GM12872 (cell line): ENCODE measurements around the gene GALNT15.

Experiments
- TF ChIP-seq, protein P1 (sequence below): IDR thresholded peaks from 3 replicates; pipeline ENCODE4 v1.5.1; 2011; ENCODE audit warnings: low read depth, mild to moderate bottlenecking, low read length, moderate library complexity; ENCODE audit not compliant: insufficient read depth

Gene GALNT15

DNA sequence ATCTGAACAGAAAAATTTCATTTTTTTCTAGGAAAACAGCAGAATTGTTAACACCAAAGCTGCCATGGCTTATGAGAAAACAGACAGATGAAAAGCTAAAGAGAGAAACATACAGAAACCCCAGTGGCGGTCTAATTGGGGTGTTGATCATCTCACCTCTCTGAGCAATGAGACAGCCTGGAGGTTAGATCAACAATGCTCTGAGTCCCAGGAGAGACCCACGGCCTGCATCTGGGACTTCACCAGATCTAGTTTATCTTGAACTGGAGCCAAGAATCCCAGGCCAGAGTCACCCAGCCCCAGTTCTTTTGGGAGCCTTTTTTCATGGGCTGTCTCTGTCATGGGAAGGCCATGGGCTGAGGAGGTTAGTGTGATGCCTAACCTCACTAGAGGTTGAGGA is 3.5 kb upstream of the GALNT15 start:
- TF ChIP-seq, protein P1, sequence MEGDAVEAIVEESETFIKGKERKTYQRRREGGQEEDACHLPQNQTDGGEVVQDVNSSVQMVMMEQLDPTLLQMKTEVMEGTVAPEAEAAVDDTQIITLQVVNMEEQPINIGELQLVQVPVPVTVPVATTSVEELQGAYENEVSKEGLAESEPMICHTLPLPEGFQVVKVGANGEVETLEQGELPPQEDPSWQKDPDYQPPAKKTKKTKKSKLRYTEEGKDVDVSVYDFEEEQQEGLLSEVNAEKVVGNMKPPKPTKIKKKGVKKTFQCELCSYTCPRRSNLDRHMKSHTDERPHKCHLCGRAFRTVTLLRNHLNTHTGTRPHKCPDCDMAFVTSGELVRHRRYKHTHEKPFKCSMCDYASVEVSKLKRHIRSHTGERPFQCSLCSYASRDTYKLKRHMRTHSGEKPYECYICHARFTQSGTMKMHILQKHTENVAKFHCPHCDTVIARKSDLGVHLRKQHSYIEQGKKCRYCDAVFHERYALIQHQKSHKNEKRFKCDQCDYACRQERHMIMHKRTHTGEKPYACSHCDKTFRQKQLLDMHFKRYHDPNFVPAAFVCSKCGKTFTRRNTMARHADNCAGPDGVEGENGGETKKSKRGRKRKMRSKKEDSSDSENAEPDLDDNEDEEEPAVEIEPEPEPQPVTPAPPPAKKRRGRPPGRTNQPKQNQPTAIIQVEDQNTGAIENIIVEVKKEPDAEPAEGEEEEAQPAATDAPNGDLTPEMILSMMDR: no peak

DNA sequence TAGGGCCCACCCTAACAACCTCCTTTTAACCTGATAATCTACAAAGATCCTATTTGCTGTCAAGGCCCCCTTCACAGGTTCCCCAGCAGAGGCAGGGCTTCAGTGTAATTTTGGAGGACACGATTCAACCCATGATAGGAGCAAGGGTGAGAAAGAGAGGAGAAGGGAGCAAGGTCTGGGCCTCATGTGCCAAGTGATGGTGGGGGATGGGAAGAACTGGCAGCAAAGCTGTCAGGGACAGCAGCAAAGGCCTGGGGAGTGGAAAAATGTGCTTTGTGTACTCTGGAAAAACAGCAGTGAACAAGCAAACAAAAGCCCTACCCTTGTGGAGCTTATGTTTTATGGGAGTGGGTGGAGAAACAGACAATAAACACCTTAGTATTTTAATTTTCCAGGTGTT is 2.7 kb upstream of the GALNT15 start:
- TF ChIP-seq, protein P1: no peak

GRCh38 chr3:16173283-16174025 is 1.0 kb upstream of the GALNT15 start:
- TF ChIP-seq, protein P1: no peak

- TF ChIP-seq, protein P1: no peak
Measured at GRCh38 chr3:16174026-16174355, 489 bp upstream of the GALNT15 start.

GRCh38 chr3:16174976-16175901 is 759 bp downstream of the GALNT15 start:
- TF ChIP-seq, protein P1: no peak

DNA sequence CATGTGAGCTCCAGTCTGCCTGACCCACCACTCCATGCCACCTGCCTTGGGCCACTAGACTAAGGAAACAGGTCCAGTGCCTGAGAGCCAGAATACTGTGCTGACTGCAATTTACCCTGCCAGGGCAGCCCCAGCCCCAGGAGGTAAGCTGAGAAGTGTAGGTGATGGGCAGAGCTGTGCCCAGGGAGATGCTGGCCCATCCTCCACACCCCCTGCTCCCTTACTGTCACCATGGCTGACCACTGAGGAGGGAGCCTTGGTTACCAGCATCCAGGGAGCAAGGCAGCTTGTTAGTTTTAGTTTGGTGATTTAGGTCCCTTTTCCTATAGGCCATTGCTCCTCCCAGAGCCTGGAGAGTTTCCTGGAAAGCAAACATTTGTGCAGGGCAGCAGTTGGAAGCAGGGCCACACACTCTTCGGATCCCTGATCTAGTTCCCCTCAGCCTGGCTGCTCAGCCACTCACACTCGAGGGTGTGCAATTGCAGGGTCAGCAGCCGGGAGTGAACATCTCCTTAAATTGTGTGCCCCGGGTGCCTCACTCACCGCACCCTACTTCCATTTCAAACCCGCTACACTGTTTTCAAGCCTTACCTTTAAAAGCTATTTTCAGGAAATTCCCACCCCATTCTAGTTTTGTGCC is 2.0 kb downstream of the GALNT15 start:
- TF ChIP-seq, protein P1: no peak

- TF ChIP-seq, protein P1: no peak
Measured at GRCh38 chr3:16177382-16177781, 2.9 kb downstream of the GALNT15 start.
